Keratinocyte (primary cell): ENCODE data around the gene CREB1. TPM values are rescaled to one million over a fixed set of nuclear protein-coding genes. Genes with fewer than 3 reads are reported as not detected.

Experiments used
- DNase-seq: peaks from one replicate; pipeline ENCODE4 v3.0.0-alpha.2; 2011; ENCODE audit warnings: low read depth, missing footprints, low spot score
- FAIRE-seq: peaks from 2 replicates; lab custom pipeline; 2011; peaks lifted over from hg19 to GRCh38; lab: Jason Lieb, UNC
- H2AFZ ChIP-seq: 2 replicates; pipeline ENCODE4 v1.6.0; 2012; ENCODE audit warnings: low read length, control low read depth, inconsistent platforms; ENCODE audit not compliant: control insufficient read depth
- H3K27ac ChIP-seq: 2 replicates; pipeline ENCODE4 v1.5.1; 2011; ENCODE audit warnings: low read length; ENCODE audit not compliant: control insufficient read depth, insufficient read depth
- H3K27me3 ChIP-seq: 3 replicates; pipeline ENCODE4 v1.6.0; 2011; ENCODE audit warnings: low read length; ENCODE audit not compliant: control insufficient read depth, insufficient read depth; ENCODE audit errors: extremely low read depth
- H3K36me3 ChIP-seq, 2 experiments: 2 replicates in 1 of 2; 3 replicates in 1 of 2; pipeline ENCODE4 v1.5.1; 2011; ENCODE audit warnings: low read length in 2 of 2, mild to moderate bottlenecking in 1 of 2; ENCODE audit not compliant: control insufficient read depth in 2 of 2, insufficient read depth in 2 of 2; ENCODE audit errors: extremely low read depth in 1 of 2
- H3K4me1 ChIP-seq: 3 replicates; pipeline ENCODE4 v1.5.1; 2011; ENCODE audit warnings: low read length; ENCODE audit not compliant: control insufficient read depth, insufficient read depth; ENCODE audit errors: extremely low read depth
- H3K4me2 ChIP-seq: 3 replicates; pipeline ENCODE4 v1.6.0; 2011; ENCODE audit warnings: low read depth, low read length; ENCODE audit not compliant: control insufficient read depth, insufficient read depth; ENCODE audit errors: extremely low read depth
- H3K4me3 ChIP-seq, 3 experiments: fragments of 200-600 bp in 1 of 3; sonication (generic) in 1 of 3; 2 replicates in 2 of 3; 3 replicates in 1 of 3; pipeline ENCODE4 v1.5.1; 2011 to 2016; ENCODE audit warnings: low read length in 3 of 3, mild to moderate bottlenecking in 3 of 3, control low read depth in 2 of 3, inconsistent platforms in 1 of 3, low read depth in 1 of 3, mixed read lengths in 1 of 3, mixed run types in 1 of 3, moderate library complexity in 1 of 3; ENCODE audit not compliant: control insufficient read depth in 2 of 3, insufficient read depth in 2 of 3; ENCODE audit errors: extremely low read depth in 1 of 3
- H3K79me2 ChIP-seq: 2 replicates; pipeline ENCODE4 v1.6.0; 2012; ENCODE audit warnings: low read length; ENCODE audit not compliant: control insufficient read depth, insufficient read depth
- H3K9ac ChIP-seq: 3 replicates; pipeline ENCODE4 v1.6.0; 2011; ENCODE audit warnings: low read length; ENCODE audit not compliant: control insufficient read depth, insufficient read depth; ENCODE audit errors: extremely low read depth
- H3K9me1 ChIP-seq: 3 replicates; pipeline ENCODE4 v1.6.0; 2011; ENCODE audit warnings: low read length; ENCODE audit not compliant: control insufficient read depth, insufficient read depth; ENCODE audit errors: extremely low read depth
- H3K9me3 ChIP-seq: 2 replicates; pipeline ENCODE4 v1.5.1; 2012; ENCODE audit warnings: low read depth, low read length; ENCODE audit not compliant: control insufficient read depth
- H4K20me1 ChIP-seq: 3 replicates; pipeline ENCODE4 v1.6.0; 2011; ENCODE audit warnings: low read length; ENCODE audit not compliant: control insufficient read depth, insufficient read depth; ENCODE audit errors: extremely low read depth
- CTCF ChIP-seq, 3 experiments: IDR thresholded peaks in 1 of 3; conservative IDR thresholded peaks in 1 of 3; optimal IDR thresholded peaks in 1 of 3; 2 replicates in 2 of 3; 3 replicates in 1 of 3; pipeline versions ENCODE3 to v1.5.1; 2011; ENCODE audit warnings: low read length in 3 of 3, mild to moderate bottlenecking in 3 of 3, moderate library complexity in 2 of 3, control low read depth in 1 of 3, inconsistent platforms in 1 of 3; ENCODE audit not compliant: insufficient read depth in 2 of 3; ENCODE audit errors: extremely low read depth in 1 of 3
- EZH2 ChIP-seq: IDR thresholded peaks from one replicate; pipeline ENCODE4 v1.6.1; 2012; ENCODE audit warnings: inconsistent platforms, mild to moderate bottlenecking, low read length, moderate library complexity
- dilution Hi-C: fragments of 300-500 bp; cut with MboI; formaldehyde crosslinking; loops from one replicate; pipeline ENCODE4 v1.7.0; 2020; ENCODE audit warnings: low sequenced_read_pairs; ENCODE audit not compliant: extremely low pct_ligation_motif_present
- polyA plus RNA-seq, 5 experiments: library from polyadenylated mRNA; depleted of rRNA in 3 of 5; stranded (reverse) in 3 of 5; stranded (forward) in 1 of 5; unstranded in 1 of 5; fragments of >200 nt; gene quantifications; 1 replicate in 1 of 5; 2 replicates in 3 of 5; 3 replicates in 1 of 5; pipeline versions ENCODE4 v1.2.1 to v1.2.3, GENCODE V29; 2011 to 2012; ENCODE audit warnings: missing spikeins in 2 of 5, low read depth in 1 of 5, low replicate concordance in 1 of 5

The CREB1 gene
- polyA plus RNA-seq, 1 donor (not counting 4 experiments of a cell fraction or from before 2014, with no cell fraction given) = 38.9 TPM

GRCh38 chr2:207499114-207499513, 30.6 kb upstream of the CREB1 start:
- H4K20me1 ChIP-seq = no peaks in the 10 kb centered on the region
- dilution Hi-C loops = no loop called here
- H3K9ac ChIP-seq = no peak overlapping the region
- H3K4me1 ChIP-seq = peaks cover 10% of the 10 kb centered on the region
- no peak overlapping the region for H3K27ac ChIP-seq
- FAIRE-seq (no peak), DNase-seq (no peak)
- H3K4me2 ChIP-seq = no peak overlapping the region
- H2AFZ ChIP-seq = no peak overlapping the region
- H3K4me3 ChIP-seq = no peak overlapping the region
- TF ChIP-seq CTCF (optimal IDR thresholded peaks at IDR 0.05 in 1 of 3, IDR thresholded peaks at IDR 0.05 in 1 of 3, conservative IDR thresholded peaks at IDR 0.05 in 1 of 3; ENCODE audit: extremely low read depth in 1 of 3, insufficient read depth in 2 of 3, low read length in 3 of 3) = no peak
- TF ChIP-seq EZH2 = no peak
- H3K36me3 ChIP-seq = peaks cover 0 to 1% of the 10 kb centered on the region in 2 experiments
- H3K27me3 ChIP-seq = no peaks in the 10 kb centered on the region
- no peaks in the 10 kb centered on the region for H3K9me1 ChIP-seq
- no peaks in the 10 kb centered on the region for H3K79me2 ChIP-seq
- no peaks in the 10 kb centered on the region for H3K9me3 ChIP-seq

GRCh38 chr2:207501802-207502576, 27.8 kb upstream of the CREB1 start:
- Histone ChIP-seq H2AFZ (no peak overlapping the region), H3K4me3 (no peak overlapping the region), H3K9me1 (no peaks in the 10 kb centered on the region), H4K20me1 (no peaks in the 10 kb centered on the region), H3K36me3 (peaks cover 0 to 1% of the 10 kb centered on the region in 2 experiments), H3K9me3 (no peaks in the 10 kb centered on the region), H3K9ac (no peak overlapping the region), H3K27me3 (no peaks in the 10 kb centered on the region), H3K4me2 (no peak overlapping the region), H3K4me1 (peaks cover 37% of the 10 kb centered on the region), H3K27ac (no peak overlapping the region), H3K79me2 (no peaks in the 10 kb centered on the region)
- TF ChIP-seq EZH2 = no peak
- FAIRE-seq = peak; percentile 39
- DNase-seq = no peak
- dilution Hi-C loops = no loop called here
